ENCODE results near the gene LYZ. TPM values are rescaled to one million over a fixed set of nuclear protein-coding genes. Genes with fewer than 3 reads are reported as not detected.

Gene LYZ
- total RNA-seq, 4 donors from 2014 or later: 2.7 to 121 (median 23.2) TPM

- Histone ChIP-seq H3K4me1 (peaks cover 0 to 7% (median 2%) of the 10 kb centered on the region in 3 donors), H3K27ac (no peak overlapping the region), H3K36me3 (no peaks in the 10 kb centered on the region), H3K27me3 (no peaks in the 10 kb centered on the region), H3K9me3 (no peaks in the 10 kb centered on the region), H3K4me3 (no peak overlapping the region)
- 72 to 86% methylated on average over 1 of the region's 1 CpG for WGBS, 2 donors
- TF ChIP-seq CTCF (IDR thresholded peaks at IDR 0.05) (no peak), POLR2A (IDR thresholded peaks at IDR 0.05) (no peak)
- intact Hi-C loops (cut with DNase I): no loop called here
- DNase-seq: no peak
Observed at GRCh38 chr12:69345742-69346141, 2.4 kb upstream of the LYZ start.

GRCh38 chr12:69350002-69350626 is 1.9 kb downstream of the LYZ start:
- Histone ChIP-seq H3K9me3 (no peaks in the 10 kb centered on the region), H3K4me3 (peak overlapping the region in 1 of 4 donors; percentile 12), H3K27ac (no peak overlapping the region)

GRCh38 chr12:69350777-69351176 is 2.6 kb downstream of the LYZ start:
- intact Hi-C loops (cut with DNase I): loop anchor here (10.0 kb wide), 1 partner anchor 196 kb away; no protein-coding TSS in a partner anchor
- 85 to 88% methylated on average over 1 of the region's 1 CpG for WGBS, 2 donors
- Histone ChIP-seq H3K27me3 (no peaks in the 10 kb centered on the region), H3K9me3 (no peaks in the 10 kb centered on the region), H3K4me1 (no peaks in the 10 kb centered on the region), H3K4me3 (no peak overlapping the region), H3K27ac (no peak overlapping the region), H3K36me3 (no peaks in the 10 kb centered on the region)
- DNase-seq: no peak
- TF ChIP-seq CTCF (IDR thresholded peaks at IDR 0.05) (no peak), POLR2A (IDR thresholded peaks at IDR 0.05) (no peak)

More at GRCh38 chr12:69350002-69350626, 1.9 kb downstream of the LYZ start:
- no peak for DNase-seq
- Histone ChIP-seq H3K4me1 (no peaks in the 10 kb centered on the region), H3K27me3 (no peaks in the 10 kb centered on the region), H3K36me3 (no peaks in the 10 kb centered on the region)
- no peak for TF ChIP-seq POLR2A (IDR thresholded peaks at IDR 0.05)
- TF ChIP-seq CTCF (IDR thresholded peaks at IDR 0.05): no peak
- 67 to 78% methylated on average over 2 of the region's 2 CpGs for WGBS, 2 donors
- intact Hi-C loops (cut with DNase I): loop anchor here (10.0 kb wide), 1 partner anchor 195 kb away; no protein-coding TSS in a partner anchor

- no peaks in the 10 kb centered on the region for H3K4me1 ChIP-seq
- H3K27me3 ChIP-seq: no peaks in the 10 kb centered on the region
- DNase-seq: no peak
- WGBS, 2 donors: 68 to 74% methylated on average over 2 of the region's 2 CpGs
- TF ChIP-seq CTCF (IDR thresholded peaks at IDR 0.05): no peak
- no peak for TF ChIP-seq POLR2A (IDR thresholded peaks at IDR 0.05)
- intact Hi-C loops (cut with DNase I): loop anchor here (10.0 kb wide), 1 partner anchor 197 kb away; no protein-coding TSS in a partner anchor
- no peak overlapping the region for H3K4me3 ChIP-seq
- H3K27ac ChIP-seq: no peak overlapping the region
- H3K36me3 ChIP-seq: no peaks in the 10 kb centered on the region
- H3K9me3 ChIP-seq: no peaks in the 10 kb centered on the region
Observed at GRCh38 chr12:69351462-69352236, 3.5 kb downstream of the LYZ start.

- no peaks in the 10 kb centered on the region for H3K36me3 ChIP-seq
- no peak overlapping the region for H3K27ac ChIP-seq
- no peaks in the 10 kb centered on the region for H3K9me3 ChIP-seq
- no peak for DNase-seq
- TF ChIP-seq POLR2A (IDR thresholded peaks at IDR 0.05): no peak
- no peak for TF ChIP-seq CTCF (IDR thresholded peaks at IDR 0.05)
- intact Hi-C loops (cut with DNase I): loop anchor here (10.0 kb wide), 1 partner anchor 198 kb away; no protein-coding TSS in a partner anchor
- peaks cover 0 to 7% (median 0%) of the 10 kb centered on the region in 3 donors for H3K4me1 ChIP-seq
- H3K27me3 ChIP-seq: no peaks in the 10 kb centered on the region
- 84 to 88% methylated on average over 5 of the region's 5 CpGs for WGBS, 2 donors
- H3K4me3 ChIP-seq: no peak overlapping the region
Observed at GRCh38 chr12:69352904-69353303, 4.7 kb downstream of the LYZ start.

All from esophagus squamous epithelium (tissue), 5 donors.